Measurements from ENCODE around the gene FCHSD2. TPM values are rescaled to one million over a fixed set of nuclear protein-coding genes. Genes with fewer than 3 reads are reported as not detected.

The FCHSD2 gene
- total and polyA plus RNA-seq, 3 experiments from 2014 or later, result 21.2 to 28.3 (median 28.0) TPM

- Histone ChIP-seq H3K27me3 (ENCODE audit: insufficient read depth, low read length, poor library complexity, severe bottlenecking) (no peaks in the 10 kb centered on the region), H3K4me1 (ENCODE audit: insufficient read depth, low read length) (peaks cover 47% of the 10 kb centered on the region), H3K27ac (ENCODE audit: low read depth, low read length) (no peak overlapping the region), H3K9me3 (ENCODE audit: low read length) (no peaks in the 10 kb centered on the region), H3K4me3 (ENCODE audit: low read length) (peak overlapping the region; percentile 18), H3K36me3 (ENCODE audit: insufficient read depth, low read length) (no peaks in the 10 kb centered on the region)
- H3K27me3 Mint-ChIP-seq, result peaks cover 0 to 2% of the 10 kb centered on the region in 2 donors
- H3K4me1 Mint-ChIP-seq, result peaks cover 51 to 58% (median 56%) of the 10 kb centered on the region in 3 donors
- POLR2A ChIA-PET, result interaction anchor here (1.3 kb wide), 1 partner anchor 9 kb away, joined by 3 read pairs; no protein-coding TSS in a partner anchor
- peak overlapping the region in 6 of 7 donors; percentile 7 to 58 (median 47) for H3K4me3 Mint-ChIP-seq
- CTCF ChIA-PET, result interaction anchor here (1.1 to 2.7 kb wide), 5 partner anchors 10 to 25 kb away, joined by 3 to 16 read pairs (median 4); partner anchors contain the start of gene FCHSD2
- no peaks in the 10 kb centered on the region for H3K9me3 Mint-ChIP-seq
- H3K36me3 Mint-ChIP-seq, result peaks cover 0 to 3% (median 0%) of the 10 kb centered on the region in 3 donors
- peak in 3 of 5 donors; percentile 39 to 59 (median 49) for DNase-seq
- H3K27ac Mint-ChIP-seq, result peak overlapping the region; percentile 77 to 93 (median 88)
Observed at GRCh38 chr11:73152861-73153483, 10.9 kb upstream of the FCHSD2 start.

GRCh38 chr11:73152086-73152853, 10.2 kb upstream of the FCHSD2 start:
- H3K4me3 Mint-ChIP-seq, result peak overlapping the region in 1 of 7 donors; percentile 40
- Histone ChIP-seq H3K9me3 (ENCODE audit: low read length) (no peaks in the 10 kb centered on the region), H3K36me3 (ENCODE audit: insufficient read depth, low read length) (no peaks in the 10 kb centered on the region), H3K27ac (ENCODE audit: low read depth, low read length) (no peak overlapping the region), H3K27me3 (ENCODE audit: insufficient read depth, low read length, poor library complexity, severe bottlenecking) (no peaks in the 10 kb centered on the region), H3K4me3 (ENCODE audit: low read length) (no peak overlapping the region), H3K4me1 (ENCODE audit: insufficient read depth, low read length) (peaks cover 47% of the 10 kb centered on the region)
- H3K36me3 Mint-ChIP-seq, result peaks cover 0 to 3% (median 0%) of the 10 kb centered on the region in 3 donors
- DNase-seq, result no peak
- CTCF ChIA-PET, result interaction anchor here (2.7 kb wide), 1 partner anchor 10 kb away, joined by 16 read pairs; the partner anchor contains the start of gene FCHSD2
- H3K27me3 Mint-ChIP-seq, result peaks cover 0 to 2% of the 10 kb centered on the region in 2 donors
- H3K27ac Mint-ChIP-seq, result peak overlapping the region; percentile 77 to 93 (median 88)
- H3K9me3 Mint-ChIP-seq, result no peaks in the 10 kb centered on the region
- POLR2A ChIA-PET, result interaction anchor here (1.3 kb wide), 1 partner anchor 8 kb away, joined by 3 read pairs; no protein-coding TSS in a partner anchor
- peaks cover 53 to 60% (median 57%) of the 10 kb centered on the region in 3 donors for H3K4me1 Mint-ChIP-seq

- H3K36me3 Mint-ChIP-seq, result peaks cover 0 to 3% (median 0%) of the 10 kb centered on the region in 3 donors
- peaks cover 41% of the 10 kb centered on the region for H3K4me1 ChIP-seq (ENCODE audit: insufficient read depth, low read length)
- peak overlapping the region in 1 of 7 donors; percentile 10 for H3K4me3 Mint-ChIP-seq
- ChIA-PET POLR2A (interaction anchor here (1.0 kb wide), 1 partner anchor 9 kb away, joined by 3 read pairs; the partner anchor contains the start of gene FCHSD2), CTCF (interaction anchor here (0.7 to 2.7 kb wide), 2 partner anchors 9 to 26 kb away, joined by 3 to 16 read pairs; partner anchors contain the start of gene FCHSD2)
- H3K27me3 ChIP-seq (ENCODE audit: insufficient read depth, low read length, poor library complexity, severe bottlenecking), result no peaks in the 10 kb centered on the region
- H3K9me3 ChIP-seq (ENCODE audit: low read length), result no peaks in the 10 kb centered on the region
- H3K27ac ChIP-seq (ENCODE audit: low read depth, low read length), result no peak overlapping the region
- DNase-seq, result no peak
- H3K27me3 Mint-ChIP-seq, result no peaks in the 10 kb centered on the region
- H3K4me1 Mint-ChIP-seq, result peaks cover 56 to 64% (median 58%) of the 10 kb centered on the region in 3 donors
- no peak overlapping the region for H3K4me3 ChIP-seq (ENCODE audit: low read length)
- H3K27ac Mint-ChIP-seq, result peak overlapping the region in 6 of 8 donors; percentile 1 to 91 (median 58)
- H3K9me3 Mint-ChIP-seq, result no peaks in the 10 kb centered on the region
- H3K36me3 ChIP-seq (ENCODE audit: insufficient read depth, low read length), result no peaks in the 10 kb centered on the region
Observed at GRCh38 chr11:73151416-73151815, 9.3 kb upstream of the FCHSD2 start.

- ChIA-PET POLR2A (no interaction called here), CTCF (interaction anchor here (1.4 kb wide), 1 partner anchor 29 kb away, joined by 4 read pairs; no protein-coding TSS in a partner anchor)
- no peaks in the 10 kb centered on the region for H3K27me3 ChIP-seq (ENCODE audit: insufficient read depth, low read length, poor library complexity, severe bottlenecking)
- peaks cover 0 to 3% (median 0%) of the 10 kb centered on the region in 3 donors for H3K36me3 Mint-ChIP-seq
- H3K9me3 ChIP-seq (ENCODE audit: low read length), result no peaks in the 10 kb centered on the region
- H3K27ac ChIP-seq (ENCODE audit: low read depth, low read length), result no peak overlapping the region
- H3K4me3 Mint-ChIP-seq, result no peak overlapping the region
- no peaks in the 10 kb centered on the region for H3K36me3 ChIP-seq (ENCODE audit: insufficient read depth, low read length)
- DNase-seq, result no peak
- H3K27ac Mint-ChIP-seq, result peak overlapping the region in 1 of 8 donors; percentile 16
- H3K4me1 Mint-ChIP-seq, result peaks cover 39 to 42% (median 41%) of the 10 kb centered on the region in 3 donors
- H3K4me3 ChIP-seq (ENCODE audit: low read length), result no peak overlapping the region
- no peaks in the 10 kb centered on the region for H3K27me3 Mint-ChIP-seq
- peaks cover 19% of the 10 kb centered on the region for H3K4me1 ChIP-seq (ENCODE audit: insufficient read depth, low read length)
- no peaks in the 10 kb centered on the region for H3K9me3 Mint-ChIP-seq
Observed at GRCh38 chr11:73149105-73149504, 7.0 kb upstream of the FCHSD2 start.

- POLR2A ChIA-PET, result no interaction called here
- Mint-ChIP-seq H3K36me3 (peaks cover 0 to 3% (median under 1%) of the 10 kb centered on the region in 3 donors), H3K27ac (peak overlapping the region in 1 of 8 donors; percentile 16), H3K4me1 (peaks cover 36 to 39% (median 38%) of the 10 kb centered on the region in 3 donors), H3K9me3 (no peaks in the 10 kb centered on the region), H3K4me3 (no peak overlapping the region), H3K27me3 (no peaks in the 10 kb centered on the region)
- Histone ChIP-seq H3K4me1 (ENCODE audit: insufficient read depth, low read length) (peaks cover 19% of the 10 kb centered on the region), H3K9me3 (ENCODE audit: low read length) (no peaks in the 10 kb centered on the region), H3K36me3 (ENCODE audit: insufficient read depth, low read length) (no peaks in the 10 kb centered on the region), H3K4me3 (ENCODE audit: low read length) (no peak overlapping the region), H3K27ac (ENCODE audit: low read depth, low read length) (no peak overlapping the region), H3K27me3 (ENCODE audit: insufficient read depth, low read length, poor library complexity, severe bottlenecking) (no peaks in the 10 kb centered on the region)
- no peak for DNase-seq
- CTCF ChIA-PET, result no interaction called here
Observed at GRCh38 chr11:73147771-73148681, 5.9 kb upstream of the FCHSD2 start.

- Histone ChIP-seq H3K4me1 (ENCODE audit: insufficient read depth, low read length) (peaks cover 13% of the 10 kb centered on the region), H3K27me3 (ENCODE audit: insufficient read depth, low read length, poor library complexity, severe bottlenecking) (no peaks in the 10 kb centered on the region), H3K4me3 (ENCODE audit: low read length) (no peak overlapping the region), H3K9me3 (ENCODE audit: low read length) (no peaks in the 10 kb centered on the region), H3K27ac (ENCODE audit: low read depth, low read length) (no peak overlapping the region), H3K36me3 (ENCODE audit: insufficient read depth, low read length) (no peaks in the 10 kb centered on the region)
- H3K36me3 Mint-ChIP-seq, result peaks cover 0 to 9% (median 3%) of the 10 kb centered on the region in 3 donors
- peaks cover 0 to 5% of the 10 kb centered on the region in 2 donors for H3K27me3 Mint-ChIP-seq
- peaks cover 0 to 3% (median 0%) of the 10 kb centered on the region in 5 donors for H3K9me3 Mint-ChIP-seq
- ChIA-PET CTCF (interaction anchor here (1.1 to 3.0 kb wide), 2 partner anchors 31 to 421 kb away, joined by 3 to 7 read pairs; no protein-coding TSS in a partner anchor), POLR2A (interaction anchor here (0.8 kb wide), 1 partner anchor 10 kb away, joined by 3 read pairs; no protein-coding TSS in a partner anchor)
- peak overlapping the region in 3 of 8 donors; percentile 19 to 81 (median 69) for H3K27ac Mint-ChIP-seq
- peaks cover 25 to 33% (median 27%) of the 10 kb centered on the region in 3 donors for H3K4me1 Mint-ChIP-seq
- H3K4me3 Mint-ChIP-seq, result no peak overlapping the region
- DNase-seq, result no peak
Observed at GRCh38 chr11:73145986-73146575, 4.0 kb upstream of the FCHSD2 start.

Data from CD8-positive, alpha-beta memory T cell (primary cell).